ENCODE data around the gene C10orf143.

DNA sequence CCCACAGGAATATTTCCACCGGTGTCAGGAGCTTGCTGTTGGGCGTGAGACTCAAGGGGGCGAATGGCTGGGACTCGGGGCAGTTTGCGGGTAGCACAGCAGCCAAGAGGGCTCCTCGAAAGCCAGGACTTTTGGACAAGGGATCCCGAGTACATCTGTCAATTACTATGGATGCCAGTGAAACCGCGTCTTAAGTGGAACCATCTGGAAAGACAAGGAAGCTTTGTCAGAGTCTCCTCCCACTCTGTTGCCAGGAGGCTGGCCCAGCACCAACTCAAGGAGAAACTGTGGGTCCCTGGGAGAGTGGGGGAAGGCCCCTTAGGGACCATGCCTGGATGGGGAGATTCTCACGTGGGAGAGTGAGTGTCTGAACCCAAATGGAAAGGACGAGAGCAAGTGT, 57.1 kb downstream of the C10orf143 start:
- no peak for TF ChIP-seq RAD21 (IDR thresholded peaks at IDR 0.05; ENCODE audit: low read length)
- TF ChIP-seq, protein P1, sequence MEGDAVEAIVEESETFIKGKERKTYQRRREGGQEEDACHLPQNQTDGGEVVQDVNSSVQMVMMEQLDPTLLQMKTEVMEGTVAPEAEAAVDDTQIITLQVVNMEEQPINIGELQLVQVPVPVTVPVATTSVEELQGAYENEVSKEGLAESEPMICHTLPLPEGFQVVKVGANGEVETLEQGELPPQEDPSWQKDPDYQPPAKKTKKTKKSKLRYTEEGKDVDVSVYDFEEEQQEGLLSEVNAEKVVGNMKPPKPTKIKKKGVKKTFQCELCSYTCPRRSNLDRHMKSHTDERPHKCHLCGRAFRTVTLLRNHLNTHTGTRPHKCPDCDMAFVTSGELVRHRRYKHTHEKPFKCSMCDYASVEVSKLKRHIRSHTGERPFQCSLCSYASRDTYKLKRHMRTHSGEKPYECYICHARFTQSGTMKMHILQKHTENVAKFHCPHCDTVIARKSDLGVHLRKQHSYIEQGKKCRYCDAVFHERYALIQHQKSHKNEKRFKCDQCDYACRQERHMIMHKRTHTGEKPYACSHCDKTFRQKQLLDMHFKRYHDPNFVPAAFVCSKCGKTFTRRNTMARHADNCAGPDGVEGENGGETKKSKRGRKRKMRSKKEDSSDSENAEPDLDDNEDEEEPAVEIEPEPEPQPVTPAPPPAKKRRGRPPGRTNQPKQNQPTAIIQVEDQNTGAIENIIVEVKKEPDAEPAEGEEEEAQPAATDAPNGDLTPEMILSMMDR (conservative IDR thresholded peaks at IDR 0.05; ENCODE audit: low read depth, low read length) = no peak
